CD4-positive, alpha-beta T cell treated with Interleukin-12 subunit alpha and Interleukin-12 subunit beta, for 1 hour (primary cell): ENCODE results near the gene HSD11B1L.
A peak's percentile ranks its signal among the peaks of the same experiment; 100 is the strongest.

ENCODE experiments used
- DNase-seq: peaks from one replicate; pipeline ENCODE4 v3.0.0-alpha.2; 2020

The HSD11B1L gene

GRCh38 chr19:5680437-5681368, at the start of gene HSD11B1L, which contains the start of gene MICOS13:
Gene HSD11B1L, plus strand, starts transcription at chr19:5681027. Its CDS starts 3,806 bp downstream, at chr19:5684833.
Gene MICOS13, minus strand, starts transcription at chr19:5680516. Its CDS starts 30 bp downstream, at chr19:5680486.
- DNase-seq: peak; percentile 99

GRCh38 chr19:5631567-5632240, 49.1 kb upstream of the HSD11B1L start:
- DNase-seq: no peak

GRCh38 chr19:5632241-5632612, 48.6 kb upstream of the HSD11B1L start:
- no peak for DNase-seq

GRCh38 chr19:5632657-5633056, 48.2 kb upstream of the HSD11B1L start:
- DNase-seq: no peak

- DNase-seq: no peak
Measured at GRCh38 chr19:5635427-5635826, 45.4 kb upstream of the HSD11B1L start.

- no peak for DNase-seq
Measured at GRCh38 chr19:5637971-5638370, 42.9 kb upstream of the HSD11B1L start.

- DNase-seq: no peak
Measured at GRCh38 chr19:5641171-5641570, 39.7 kb upstream of the HSD11B1L start.

GRCh38 chr19:5642204-5642603, 38.6 kb upstream of the HSD11B1L start:
- no peak for DNase-seq

GRCh38 chr19:5643060-5643459, 37.8 kb upstream of the HSD11B1L start:
- no peak for DNase-seq

- DNase-seq: no peak
Measured at GRCh38 chr19:5644037-5644436, 36.8 kb upstream of the HSD11B1L start.

GRCh38 chr19:5645409-5645808, 35.4 kb upstream of the HSD11B1L start:
- DNase-seq: no peak

- no peak for DNase-seq
Measured at GRCh38 chr19:5646703-5647102, 34.1 kb upstream of the HSD11B1L start.

- no peak for DNase-seq
Measured at GRCh38 chr19:5648464-5648863, 32.4 kb upstream of the HSD11B1L start.

- DNase-seq: no peak
Measured at GRCh38 chr19:5651361-5651760, 29.5 kb upstream of the HSD11B1L start.

GRCh38 chr19:5652261-5652660, 28.6 kb upstream of the HSD11B1L start:
- no peak for DNase-seq

GRCh38 chr19:5654931-5655330, 25.9 kb upstream of the HSD11B1L start:
- no peak for DNase-seq

GRCh38 chr19:5655412-5655811, 25.4 kb upstream of the HSD11B1L start:
- DNase-seq: no peak

GRCh38 chr19:5661483-5661882, 19.3 kb upstream of the HSD11B1L start:
- no peak for DNase-seq

GRCh38 chr19:5663904-5664303, 16.9 kb upstream of the HSD11B1L start:
- DNase-seq: no peak

- no peak for DNase-seq
Measured at GRCh38 chr19:5664515-5664914, 16.3 kb upstream of the HSD11B1L start.

- DNase-seq: no peak
Measured at GRCh38 chr19:5665781-5666513, 14.9 kb upstream of the HSD11B1L start.

- no peak for DNase-seq
Measured at GRCh38 chr19:5666921-5667610, 13.8 kb upstream of the HSD11B1L start.
